ENCODE results near the gene ACR.

ACR gene

DNA sequence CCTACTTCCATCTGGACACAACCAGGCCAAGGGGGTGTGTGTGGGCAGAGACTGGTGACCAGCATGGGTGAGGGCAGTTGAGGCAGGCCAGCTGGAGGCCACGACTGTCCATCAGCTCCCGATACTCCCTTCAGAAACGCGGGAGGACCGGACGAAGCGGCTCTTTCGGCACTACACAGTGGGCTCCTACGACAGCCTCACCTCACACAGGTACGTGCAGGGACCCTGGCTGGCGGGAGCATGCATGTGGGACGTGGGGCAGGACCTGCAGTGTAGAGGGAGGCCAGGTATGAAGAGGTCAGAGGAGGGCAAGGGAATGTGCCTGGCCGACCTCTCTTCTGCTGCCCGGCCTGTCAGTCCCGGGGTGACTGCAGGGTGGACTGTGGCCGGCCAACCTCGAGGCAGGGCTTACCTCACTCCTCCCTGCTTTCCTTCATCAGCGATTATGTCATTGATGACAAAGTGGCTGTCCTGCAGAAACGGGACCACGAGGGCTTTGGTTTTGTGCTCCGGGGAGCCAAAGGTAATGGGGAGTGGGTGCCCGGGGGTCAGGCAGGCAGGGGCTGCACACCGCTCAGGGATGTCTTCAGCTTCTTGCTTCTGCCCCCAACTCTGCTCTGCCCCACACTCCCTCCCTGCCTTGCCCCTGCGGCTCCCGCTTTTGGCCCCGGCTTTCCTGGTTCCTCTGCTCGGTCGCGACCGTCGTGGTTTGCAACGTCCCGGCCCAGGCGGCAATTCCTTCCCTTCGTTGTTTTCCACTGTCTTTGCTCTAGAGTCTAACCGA lies 34.1 kb upstream of the ACR start:
- DNase-seq, result no peak

DNA sequence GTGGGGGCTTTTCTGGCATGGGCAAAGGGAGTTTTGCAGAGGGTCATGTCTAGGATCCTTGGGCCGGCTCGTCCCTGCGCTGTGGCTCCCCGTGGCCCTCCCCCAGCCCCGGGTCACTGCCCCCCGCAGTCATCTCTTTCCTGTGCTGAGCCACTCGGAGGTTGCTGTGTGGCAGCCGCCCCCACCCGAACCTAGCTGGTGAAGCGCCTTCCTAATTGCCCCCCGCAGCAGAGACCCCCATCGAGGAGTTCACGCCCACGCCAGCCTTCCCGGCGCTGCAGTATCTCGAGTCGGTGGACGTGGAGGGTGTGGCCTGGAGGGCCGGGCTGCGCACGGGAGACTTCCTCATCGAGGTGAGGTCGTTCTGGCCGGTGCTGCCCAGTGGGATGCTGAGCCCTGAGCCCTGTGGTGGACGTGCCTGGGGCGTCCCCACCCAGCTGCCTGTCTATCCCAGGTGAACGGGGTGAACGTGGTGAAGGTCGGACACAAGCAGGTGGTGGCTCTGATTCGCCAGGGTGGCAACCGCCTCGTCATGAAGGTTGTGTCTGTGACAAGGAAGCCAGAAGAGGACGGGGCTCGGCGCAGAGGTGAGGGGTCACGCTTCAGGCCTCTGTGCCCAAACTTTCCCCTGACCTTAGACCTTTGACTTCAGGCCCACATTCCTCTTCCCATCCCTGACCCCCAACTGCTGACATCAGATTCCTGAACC lies 33.3 kb upstream of the ACR start:
- no peak for DNase-seq

DNA sequence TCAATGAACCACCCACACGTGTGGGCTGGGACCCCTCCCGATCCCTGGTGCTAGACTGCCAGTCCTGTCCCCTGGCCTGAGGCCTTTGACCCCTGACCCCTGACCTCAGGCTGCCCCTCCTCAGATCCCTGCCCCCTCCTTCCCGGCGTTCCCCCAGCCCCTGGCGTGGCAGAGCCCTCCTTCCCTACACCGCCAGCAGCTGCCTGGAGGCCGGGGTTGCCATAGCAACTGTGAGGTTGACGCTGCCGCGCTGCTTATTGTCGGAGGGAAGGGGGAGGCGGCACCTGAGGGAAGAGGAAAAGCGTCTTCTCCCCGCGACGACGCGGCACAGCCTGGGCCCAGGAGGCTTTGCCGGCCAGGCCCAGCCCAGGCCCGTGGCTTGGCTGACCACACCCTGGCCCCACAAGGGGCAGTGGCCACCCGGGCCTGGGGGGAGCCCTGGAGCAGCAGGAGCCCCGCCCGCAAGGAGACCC lies 32.7 kb upstream of the ACR start:
- DNase-seq, result peak; percentile 82

DNA sequence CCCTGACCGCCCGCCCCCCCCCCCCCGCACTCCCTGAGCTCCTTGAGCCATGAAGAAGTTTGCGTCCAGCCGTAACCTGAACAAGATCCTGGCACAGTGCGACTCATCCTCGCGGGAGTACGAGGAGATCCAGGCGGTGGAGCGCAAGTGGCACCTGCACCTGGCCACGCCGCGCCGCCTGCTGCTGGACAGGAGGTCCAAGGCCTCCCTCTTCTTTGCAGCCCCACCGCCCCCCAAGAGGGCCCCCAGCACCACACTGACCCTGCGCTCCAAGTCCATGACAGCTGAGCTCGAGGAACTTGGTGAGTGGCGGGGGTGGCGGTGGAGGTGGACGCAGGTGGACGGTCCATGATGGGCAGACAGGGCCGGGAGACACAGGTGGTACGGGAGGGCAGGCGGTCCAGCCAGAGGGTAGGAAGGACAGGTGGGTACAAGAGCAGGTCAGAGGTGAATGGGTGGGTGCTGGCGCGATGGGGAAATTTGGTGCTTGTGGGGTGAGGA lies 32.1 kb upstream of the ACR start:
- no peak for DNase-seq

DNA sequence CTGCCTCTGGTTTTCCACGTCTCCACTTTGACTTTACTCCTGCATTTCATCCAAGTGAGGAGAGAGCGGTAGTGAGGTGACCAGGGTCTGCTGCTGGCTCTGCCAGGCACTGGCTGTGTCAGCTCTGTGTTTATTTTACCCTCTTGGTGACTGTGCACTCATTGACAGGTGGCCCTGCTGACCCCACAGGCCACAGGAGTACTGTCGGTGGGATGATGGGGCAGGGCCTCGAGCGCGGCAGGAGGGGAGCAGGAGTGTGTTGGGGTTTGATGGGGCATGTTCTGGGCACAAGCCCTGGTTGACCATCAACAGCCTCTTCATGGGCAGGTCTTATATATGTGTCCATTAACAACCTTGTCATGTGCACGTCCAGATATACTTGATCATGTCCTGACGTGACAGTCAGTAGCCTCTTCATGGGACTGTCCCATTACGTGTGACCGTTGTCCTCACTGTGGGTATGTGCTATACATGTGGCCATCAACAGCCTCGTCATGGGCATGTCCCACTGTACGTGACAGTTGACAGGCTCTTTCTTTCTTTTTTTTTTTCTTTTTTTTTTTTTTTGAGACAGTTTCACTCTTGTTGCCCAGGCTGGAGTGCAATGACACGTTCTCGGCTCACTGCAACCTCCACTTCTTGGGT lies 31.4 kb upstream of the ACR start:
- DNase-seq, result no peak

DNA sequence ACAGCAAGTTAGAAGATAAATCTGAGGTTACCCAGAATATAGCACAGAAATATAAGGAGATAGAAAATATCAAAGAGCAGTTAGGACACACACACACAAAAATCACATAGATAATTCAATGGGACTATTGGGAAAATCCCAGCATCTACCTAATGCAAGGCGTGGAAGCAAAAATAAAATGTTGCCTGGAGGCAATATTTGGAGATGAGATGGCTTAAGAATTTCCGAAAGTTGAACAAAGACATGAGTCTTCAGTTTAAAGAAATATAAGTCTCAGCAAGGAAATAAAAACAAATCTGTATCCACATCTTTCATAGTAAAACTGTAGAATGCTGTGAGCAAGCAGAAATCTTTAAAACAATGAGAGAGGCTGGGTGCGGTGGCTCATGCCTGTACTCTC lies 29.5 kb upstream of the ACR start:
- DNase-seq, result no peak

DNA sequence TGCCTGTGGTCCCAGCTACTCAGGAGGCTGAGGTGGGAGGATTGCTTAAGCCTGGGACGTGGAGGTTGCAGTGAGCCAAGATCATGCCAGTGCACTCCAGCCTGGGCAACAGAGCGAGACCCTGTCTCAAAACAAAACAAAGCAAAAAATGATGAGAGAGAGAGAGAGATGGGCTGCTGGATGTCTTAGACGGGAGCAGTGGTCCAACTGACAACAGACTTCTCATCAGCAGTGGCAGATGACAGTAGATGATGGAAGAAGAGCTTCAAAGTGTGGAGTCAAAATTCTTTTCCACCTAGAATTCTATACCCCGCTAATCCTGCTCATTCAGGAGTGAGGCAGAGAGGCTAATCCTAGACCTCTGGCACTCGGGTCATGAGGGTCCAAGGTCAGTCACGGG lies 29.0 kb upstream of the ACR start:
- DNase-seq, result no peak

DNA sequence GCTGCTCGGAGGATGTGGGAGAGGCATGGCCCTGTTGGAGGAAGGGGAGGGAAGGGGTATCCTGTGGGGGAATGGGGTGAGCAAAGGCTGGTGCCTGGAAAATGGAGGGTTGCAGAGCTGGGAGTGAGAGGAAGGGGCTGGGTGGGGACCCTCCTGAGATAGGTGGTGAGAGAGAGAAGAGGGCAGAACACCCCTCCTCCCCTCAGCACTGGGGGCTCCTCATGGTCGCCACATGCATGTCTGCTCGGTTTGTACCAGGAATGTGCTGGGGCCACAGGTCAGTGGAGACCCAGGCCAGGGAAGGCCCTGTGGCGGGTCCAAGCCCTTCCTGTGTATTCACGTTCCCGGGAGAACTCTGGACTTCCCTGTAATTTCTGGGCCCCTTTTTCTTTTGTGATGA lies 27.8 kb upstream of the ACR start:
- DNase-seq, result no peak

DNA sequence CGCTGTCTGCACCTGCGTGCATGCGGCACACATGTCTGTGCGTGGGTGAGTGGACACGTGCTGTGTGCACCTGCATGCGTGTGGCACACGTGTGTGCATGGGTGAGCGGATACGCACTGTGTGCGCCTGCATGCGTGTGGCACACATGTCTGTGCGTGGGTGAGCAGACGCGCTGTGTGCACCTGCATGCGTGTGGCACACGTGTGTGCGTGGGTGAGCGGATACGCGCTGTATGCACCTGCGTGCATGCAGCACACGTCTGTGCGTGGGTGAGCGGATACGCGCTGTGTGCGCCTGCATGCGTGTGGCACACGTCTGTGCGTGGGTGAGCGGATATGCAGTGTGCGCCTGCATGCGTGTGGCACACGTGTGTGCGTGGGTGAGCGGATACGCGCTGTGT lies 27.1 kb upstream of the ACR start:
- DNase-seq, result no peak

DNA sequence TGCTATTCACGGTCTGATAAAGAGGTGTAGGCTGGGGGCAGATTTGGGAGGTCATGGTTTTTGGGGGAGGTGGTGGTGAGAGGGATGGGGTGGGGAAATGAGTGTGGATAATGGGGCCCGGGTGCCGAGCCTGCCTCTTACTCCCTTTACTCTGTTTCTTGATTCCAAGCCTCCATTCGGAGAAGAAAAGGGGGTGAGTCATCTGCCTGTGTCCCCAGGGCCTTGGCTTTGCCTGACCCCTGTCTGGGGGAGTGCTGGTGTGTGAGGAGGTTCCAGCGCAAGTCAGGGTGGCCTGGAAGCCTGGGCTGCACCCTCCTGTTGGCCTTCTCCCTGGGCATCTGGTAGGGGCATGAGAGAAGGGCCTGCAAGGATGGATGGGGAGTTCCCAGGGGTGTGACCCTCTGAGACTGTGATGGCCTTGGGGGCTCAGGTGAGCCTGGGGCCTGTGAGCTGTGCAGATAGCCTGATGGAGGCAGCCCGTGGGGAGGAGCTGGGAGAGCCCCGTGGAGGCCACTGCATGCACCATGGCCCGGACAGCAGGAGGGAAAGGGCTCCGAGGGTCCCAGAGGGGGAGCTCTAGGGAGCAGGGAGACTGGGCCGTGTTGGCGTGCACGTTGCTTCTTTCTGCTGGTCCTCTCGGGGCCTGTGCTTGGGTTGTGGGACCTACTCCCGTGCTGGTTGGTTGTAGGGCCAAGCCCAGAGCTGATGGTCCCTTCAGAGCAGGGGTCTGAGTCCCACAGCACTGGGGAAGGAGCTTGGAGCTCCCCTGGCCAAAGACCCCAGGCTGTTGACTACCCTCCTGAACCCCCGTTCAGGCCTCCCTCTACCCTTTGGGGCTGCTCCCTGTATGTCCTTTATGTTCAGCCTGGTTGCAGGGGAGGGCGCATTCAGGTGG lies 26.3 kb upstream of the ACR start:
- no peak for DNase-seq

DNA sequence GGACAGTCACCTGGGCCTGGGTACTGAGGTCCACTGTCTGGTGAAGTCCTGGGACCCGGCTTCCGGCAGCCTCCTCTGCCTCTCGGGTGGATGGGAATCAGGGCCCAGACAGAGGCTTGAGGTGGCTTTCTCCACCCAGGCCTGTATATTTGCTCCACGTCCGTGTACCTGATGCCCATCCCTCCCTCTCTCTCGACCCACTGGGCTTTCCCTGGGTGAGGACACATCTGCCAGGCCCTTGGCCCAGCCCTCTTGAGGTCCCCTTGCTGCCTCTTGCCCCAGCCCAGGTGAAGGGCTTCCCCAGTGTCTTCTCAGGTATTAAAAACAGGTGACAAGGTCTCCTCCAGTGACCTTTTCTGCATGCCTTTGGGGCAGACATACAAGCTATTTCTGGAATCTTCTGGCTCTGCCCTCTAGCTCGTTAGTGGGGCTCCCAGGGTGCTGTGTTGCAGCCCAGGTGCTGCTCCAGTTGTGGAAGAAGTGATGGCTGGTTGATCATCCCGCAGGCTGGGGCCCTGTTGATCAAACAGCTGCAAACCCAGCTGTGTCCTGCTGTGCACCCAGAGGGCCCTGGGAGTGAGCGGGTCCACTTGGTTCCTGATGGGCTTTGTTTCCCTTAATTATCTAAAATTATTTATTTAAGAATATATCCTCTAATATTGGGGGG lies 25.5 kb upstream of the ACR start:
- DNase-seq, result no peak

DNA sequence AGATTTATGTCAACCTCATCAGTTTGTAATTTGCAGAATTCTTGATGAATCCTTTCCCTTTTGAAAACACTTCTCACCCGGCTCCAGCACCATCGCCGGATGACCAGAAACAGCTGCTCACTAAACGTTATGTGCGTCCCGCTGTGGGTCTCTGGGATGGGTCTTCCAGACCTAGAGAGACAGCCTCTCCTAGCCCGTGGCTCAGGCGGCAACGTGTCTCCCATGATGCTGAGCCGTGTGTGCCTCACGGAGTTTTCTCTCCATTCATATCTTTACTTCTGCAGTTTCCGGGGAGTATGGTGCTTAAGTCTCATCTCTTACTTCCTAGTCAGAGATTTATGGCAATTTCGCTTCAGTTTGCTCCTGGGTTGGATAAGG lies 25.0 kb upstream of the ACR start:
- no peak for DNase-seq

DNA sequence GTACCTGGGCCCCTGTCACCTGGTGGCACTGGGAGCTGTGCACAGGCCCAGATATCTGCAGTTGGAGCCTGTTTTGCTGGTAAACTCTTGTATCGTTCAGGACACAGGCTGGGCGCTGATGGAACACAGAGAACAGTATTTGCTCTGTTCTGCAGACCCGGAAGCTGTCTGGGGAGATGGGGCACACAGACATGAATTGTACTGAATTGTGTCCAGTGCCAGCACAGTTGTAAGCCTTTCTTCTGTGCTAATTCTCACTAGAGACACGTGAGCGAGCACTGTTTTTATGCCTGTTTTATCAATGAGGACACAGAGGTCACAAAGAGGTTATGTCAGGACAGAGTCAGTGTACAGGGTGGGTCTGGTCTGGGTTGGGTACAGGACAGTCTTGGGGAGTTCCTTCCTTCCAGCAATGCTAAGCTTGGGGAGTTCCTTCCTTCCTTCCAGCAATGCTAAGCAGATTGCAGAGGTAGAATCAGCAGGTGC lies 24.4 kb upstream of the ACR start:
- no peak for DNase-seq

DNA sequence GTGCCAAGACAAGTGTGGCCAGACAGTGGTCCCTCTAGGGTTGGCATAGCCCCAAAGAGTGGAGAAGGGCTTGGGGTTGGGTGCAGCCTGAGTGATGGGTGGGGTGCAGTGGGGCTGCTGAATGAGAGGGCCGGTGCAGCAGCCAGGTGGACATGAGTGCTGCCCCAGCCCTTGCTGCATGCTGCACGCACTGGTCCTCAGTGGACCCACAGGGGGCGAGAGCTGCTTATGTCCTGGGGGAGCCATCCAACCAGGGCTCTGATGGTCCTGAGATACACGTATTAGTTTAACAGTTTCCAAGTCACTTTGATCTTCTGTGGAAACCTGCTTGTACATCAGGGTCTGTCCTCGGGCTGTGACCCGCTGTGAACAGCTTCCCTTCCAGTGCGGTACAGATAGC lies 23.9 kb upstream of the ACR start:
- no peak for DNase-seq

DNA sequence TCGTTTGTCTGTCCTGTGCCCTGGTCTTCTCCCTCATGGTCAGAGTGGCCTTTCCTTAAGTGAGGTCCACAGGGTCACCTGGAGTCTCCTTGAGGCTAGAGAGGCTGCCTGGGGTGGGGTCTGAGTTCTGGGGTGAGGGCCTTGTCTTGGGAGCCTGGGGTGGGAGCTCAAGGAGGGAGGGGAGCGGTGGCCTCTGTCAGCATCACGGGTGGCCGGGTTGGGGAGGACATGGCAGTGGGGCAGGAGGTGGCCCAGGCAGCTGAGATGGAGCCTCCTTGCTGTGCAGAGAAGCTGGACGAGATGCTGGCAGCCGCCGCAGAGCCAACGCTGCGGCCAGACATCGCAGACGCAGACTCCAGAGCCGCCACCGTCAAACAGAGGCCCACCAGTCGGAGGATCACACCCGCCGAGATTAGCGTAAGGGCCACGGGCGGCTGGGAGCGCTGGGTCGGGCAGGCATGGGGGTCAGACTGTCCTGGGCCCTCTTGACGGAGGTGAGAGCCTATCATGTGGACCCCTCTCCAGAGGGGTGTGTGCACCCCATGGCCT lies 23.3 kb upstream of the ACR start:
- no peak for DNase-seq

DNA sequence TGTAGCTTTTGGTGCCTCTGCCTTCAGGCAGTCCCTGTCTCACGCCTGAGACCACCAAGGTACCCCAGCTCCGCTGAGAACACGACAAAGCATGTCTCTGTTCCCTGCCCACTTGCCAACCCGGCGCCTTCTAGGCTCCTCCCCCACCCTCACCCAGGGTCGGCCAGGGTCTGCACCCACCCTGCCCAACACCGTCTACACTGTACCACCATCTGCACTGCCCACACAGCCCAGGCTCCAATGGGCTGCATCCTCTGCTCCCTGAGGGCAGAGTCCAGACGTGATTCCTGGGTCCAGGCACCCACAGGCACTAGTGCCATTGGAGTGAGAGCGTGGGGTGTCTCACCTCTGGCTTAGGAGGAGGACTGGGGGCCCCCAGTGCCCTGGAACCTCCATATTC lies 22.8 kb upstream of the ACR start:
- no peak for DNase-seq

DNA sequence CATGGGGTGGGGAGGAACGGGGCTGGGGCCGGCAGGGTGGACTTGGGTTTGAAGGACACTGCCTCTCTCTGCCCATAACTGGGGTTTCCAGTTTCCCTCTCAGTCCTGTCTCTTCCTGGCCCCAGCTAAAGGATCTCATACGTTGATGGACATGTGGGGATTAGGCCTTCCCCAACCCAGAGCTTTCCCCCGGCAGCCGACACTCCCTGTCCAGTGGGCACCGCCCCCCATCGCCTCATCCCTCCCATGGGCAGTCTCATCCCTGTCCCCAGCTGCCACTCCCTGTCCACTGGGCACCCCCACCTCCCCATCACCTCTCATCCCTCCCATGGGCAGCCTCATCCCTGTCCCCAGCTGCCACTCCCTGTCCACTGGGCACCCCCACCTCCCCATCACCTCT lies 22.2 kb upstream of the ACR start:
- no peak for DNase-seq

DNA sequence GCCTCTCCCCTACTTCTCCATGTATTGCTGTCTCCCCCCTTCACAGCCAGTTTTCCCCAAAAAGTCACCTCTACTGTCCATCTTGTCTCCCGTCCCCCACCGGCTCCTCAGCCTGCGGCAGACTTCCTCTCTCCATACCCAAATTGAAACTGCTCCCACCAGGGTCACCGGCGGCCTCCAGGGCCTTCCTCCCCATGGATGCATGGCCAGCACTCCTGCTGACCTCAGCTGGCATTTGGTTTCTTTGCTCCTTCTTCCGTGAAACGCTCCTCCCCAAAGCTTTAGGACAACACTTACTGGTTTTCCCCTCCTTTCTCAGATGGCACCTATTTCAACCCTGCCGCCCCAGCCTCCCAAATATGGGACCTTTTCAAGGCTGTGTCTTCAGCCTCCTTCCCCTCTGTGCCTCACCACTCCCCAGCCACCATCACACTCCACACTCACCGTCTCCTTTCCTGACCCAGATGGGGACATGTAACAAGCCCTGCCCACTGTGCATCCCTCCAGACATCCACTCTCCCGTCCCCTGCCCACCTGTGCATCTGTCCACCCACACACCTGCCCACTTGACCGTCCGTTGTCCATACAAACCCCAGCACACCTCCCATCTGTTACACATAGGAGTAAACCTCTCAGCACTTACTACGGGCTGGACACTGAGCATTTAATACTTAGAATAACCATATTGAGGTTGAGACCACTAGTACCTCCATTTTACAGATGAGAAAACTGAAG lies 21.5 kb upstream of the ACR start:
- no peak for DNase-seq

DNA sequence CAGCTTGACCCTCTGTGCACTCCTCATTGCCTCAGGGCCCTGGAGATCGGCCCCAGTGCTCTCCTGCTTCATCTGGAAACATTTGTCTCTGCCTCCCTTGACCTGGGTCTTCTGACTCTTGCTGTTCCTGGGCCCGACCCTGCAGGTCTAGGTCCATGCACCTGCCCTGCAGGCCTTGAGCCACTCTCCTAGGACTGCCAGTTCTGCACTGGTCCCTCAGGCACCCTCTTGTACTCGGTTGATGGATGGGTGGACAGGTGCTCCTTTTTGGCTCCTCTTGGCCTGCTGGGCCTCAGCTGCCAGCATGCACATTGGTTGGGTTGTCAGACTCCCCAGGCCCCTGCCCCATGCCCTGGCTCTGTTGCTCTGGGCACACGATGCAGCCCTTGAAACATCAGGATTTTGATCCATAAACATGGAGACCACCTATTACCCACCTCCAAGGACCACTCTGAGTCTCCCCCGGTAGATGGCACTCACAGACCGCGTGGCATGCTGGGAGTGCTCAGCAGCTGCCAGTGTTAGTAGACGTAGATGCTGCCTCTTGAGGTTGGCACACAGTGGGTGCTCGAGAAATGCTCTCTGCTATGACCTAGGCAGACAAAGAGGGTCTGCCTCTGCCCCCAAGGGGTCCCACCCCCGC lies 20.2 kb upstream of the ACR start:
- no peak for DNase-seq

DNA sequence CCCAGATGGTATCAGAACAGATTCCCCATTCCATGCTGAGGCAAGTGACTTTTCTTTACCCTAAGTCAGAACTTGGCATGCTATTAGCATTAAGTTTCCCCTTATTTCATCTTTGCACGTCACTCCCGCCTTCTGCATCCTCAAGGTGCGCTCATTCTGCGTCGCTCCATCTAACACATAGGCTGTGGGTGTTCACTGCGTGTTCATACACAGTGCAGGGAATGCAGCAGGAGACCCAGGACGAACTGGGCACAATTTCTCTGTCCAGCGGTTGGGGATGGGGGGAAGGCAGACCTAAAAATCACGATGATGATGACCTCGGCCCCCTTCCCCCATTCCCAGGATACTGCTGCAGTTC lies 19.7 kb upstream of the ACR start:
- DNase-seq, result no peak

DNA sequence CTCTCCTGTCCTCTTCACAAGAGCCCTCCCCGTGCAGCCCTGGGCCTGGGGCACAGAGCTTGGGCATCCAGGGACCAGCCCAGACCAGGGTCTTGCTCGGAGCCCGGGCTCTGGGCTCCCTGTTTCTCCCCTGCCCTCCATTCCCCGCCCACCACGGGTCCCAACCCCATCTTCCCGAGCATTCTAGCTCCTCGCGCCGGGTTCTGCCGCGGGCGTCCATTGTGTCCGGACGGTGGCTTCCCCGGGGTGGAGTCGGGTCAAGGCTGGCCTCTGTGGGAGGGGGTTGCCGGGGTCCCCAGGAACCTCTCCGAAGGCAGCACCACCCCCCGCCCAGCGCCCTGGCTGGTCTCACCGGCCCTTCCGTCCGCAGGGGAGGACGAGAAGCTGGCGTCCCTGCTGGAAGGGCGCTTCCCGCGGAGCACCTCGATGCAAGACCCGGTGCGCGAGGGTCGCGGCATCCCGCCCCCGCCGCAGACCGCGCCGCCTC lies 18.1 kb upstream of the ACR start:
- DNase-seq, result no peak
